ENCODE results near the gene ENGASE.
"Not testable (repeated sequence)": the region's sequence is repeated elsewhere in the genome, so short reads cannot be mapped to it uniquely, and the experiment has no call there.

Gene ENGASE

GRCh38 chr17:79074649-79075445 lies at the start of gene ENGASE:
TSS of gene ENGASE (plus strand) at chr17:79074824. CDS start at chr17:79074945, 121 bp downstream.
- peak; percentile 74 to 91 (median 82) for DNase-seq (ENCODE audit: low read depth in 4 of 4, low spot score in 1 of 4)

GRCh38 chr17:79024901-79025737 lies 49.5 kb upstream of the ENGASE start:
- DNase-seq (ENCODE audit: low read depth in 4 of 4, low spot score in 1 of 4), result no peak

GRCh38 chr17:79026376-79027273 lies 48.0 kb upstream of the ENGASE start:
- DNase-seq (ENCODE audit: low read depth in 4 of 4, low spot score in 1 of 4), result no peak

- no peak for DNase-seq (ENCODE audit: low read depth in 4 of 4, low spot score in 1 of 4)
These were observed 47.2 kb upstream of the ENGASE start for GRCh38 chr17:79027274-79027924.

- DNase-seq (ENCODE audit: low read depth in 4 of 4, low spot score in 1 of 4), result no peak
These were observed 46.6 kb upstream of the ENGASE start for GRCh38 chr17:79027925-79028491.

- no peak for DNase-seq (ENCODE audit: low read depth in 4 of 4, low spot score in 1 of 4)
These were observed 45.9 kb upstream of the ENGASE start for GRCh38 chr17:79028496-79029326.

GRCh38 chr17:79029327-79030009 lies 45.2 kb upstream of the ENGASE start:
- DNase-seq (ENCODE audit: low read depth in 4 of 4, low spot score in 1 of 4), result no peak

- not testable (repeated sequence) for DNase-seq (ENCODE audit: low read depth in 4 of 4, low spot score in 1 of 4)
These were observed 44.0 kb upstream of the ENGASE start for GRCh38 chr17:79030636-79031035.

- DNase-seq (ENCODE audit: low read depth in 4 of 4, low spot score in 1 of 4), result no peak
These were observed 42.4 kb upstream of the ENGASE start for GRCh38 chr17:79031996-79032875.

GRCh38 chr17:79033046-79033616 lies 41.5 kb upstream of the ENGASE start:
- no peak for DNase-seq (ENCODE audit: low read depth in 4 of 4, low spot score in 1 of 4)

GRCh38 chr17:79033741-79034501 lies 40.7 kb upstream of the ENGASE start:
- no peak for DNase-seq (ENCODE audit: low read depth in 4 of 4, low spot score in 1 of 4)

GRCh38 chr17:79034931-79035485 lies 39.6 kb upstream of the ENGASE start:
- no peak for DNase-seq (ENCODE audit: low read depth in 4 of 4, low spot score in 1 of 4)

- no peak for DNase-seq (ENCODE audit: low read depth in 4 of 4, low spot score in 1 of 4)
These were observed 38.9 kb upstream of the ENGASE start for GRCh38 chr17:79035686-79036085.

GRCh38 chr17:79036181-79036580 lies 38.4 kb upstream of the ENGASE start:
- DNase-seq (ENCODE audit: low read depth in 4 of 4, low spot score in 1 of 4), result no peak

- no peak for DNase-seq (ENCODE audit: low read depth in 4 of 4, low spot score in 1 of 4)
These were observed 38.0 kb upstream of the ENGASE start for GRCh38 chr17:79036596-79036995.

GRCh38 chr17:79038545-79039135 lies 36.0 kb upstream of the ENGASE start:
- no peak for DNase-seq (ENCODE audit: low read depth in 4 of 4, low spot score in 1 of 4)

Measured in stimulated activated CD4-positive, alpha-beta T cell treated with anti-CD3 and anti-CD28 coated beads, Interleukin-1b, Interleukin-23, amount 100 ng/mL, for 24 hours (primary cell).